WTC11 (cell line): ENCODE results near the gene PDE1C. TPM values are rescaled to one million over a fixed set of nuclear protein-coding genes. Genes with fewer than 3 reads are reported as not detected.
A peak's percentile ranks its signal among the peaks of the same experiment; 100 is the strongest.

Experiments
- ATAC-seq: fragments of 200-7000 bp; cut with Tn5 transposase; 2 replicates; pipeline ENCODE4 v1.10.0; 2021; ENCODE audit warnings: mild to moderate bottlenecking, moderate library complexity
- CTCF ChIA-PET: fragments of 300-600 bp; sonication (Branson Sonifier 250); formaldehyde crosslinking; loops from one replicate; lab custom pipeline; 2021; ENCODE audit warnings: antibody characterized with exemption; lab: Charles Lee
- POLR2A ChIA-PET: fragments of 350-600 bp; sonication (Branson Sonifier 250); formaldehyde crosslinking; loops from one replicate; lab custom pipeline; 2021; ENCODE audit warnings: antibody characterized with exemption; lab: Charles Lee
- DNase-seq: peaks from one replicate; pipeline ENCODE4 v3.0.0; 2021; ENCODE audit warnings: low spot score
- H3K27ac Mint-ChIP-seq: 2 replicates; pipeline ENCODE4 v1.8.0; 2021; ENCODE audit warnings: mixed read lengths
- H3K27me3 Mint-ChIP-seq: 2 replicates; pipeline ENCODE4 v1.8.0; 2021; ENCODE audit warnings: low read depth, mild to moderate bottlenecking, moderate library complexity, mixed read lengths
- H3K36me3 Mint-ChIP-seq: 2 replicates; pipeline ENCODE4 v1.8.0; 2021; ENCODE audit warnings: mixed read lengths
- H3K4me1 Mint-ChIP-seq: 2 replicates; pipeline ENCODE4 v1.8.0; 2022; ENCODE audit warnings: mixed read lengths
- H3K4me3 Mint-ChIP-seq: 2 replicates; pipeline ENCODE4 v1.8.0; 2021; ENCODE audit warnings: mild to moderate bottlenecking, moderate library complexity, mixed read lengths
- H3K9me3 Mint-ChIP-seq: 2 replicates; pipeline ENCODE4 v1.8.0; 2021; ENCODE audit warnings: mixed read lengths
- ATF3 ChIP-seq: sonication (generic); formaldehyde crosslinking; conservative IDR thresholded peaks from 2 replicates; pipeline ENCODE4 v1.8.1; 2022; ENCODE audit warnings: mild to moderate bottlenecking, missing genetic modification reagents
- CREB1 ChIP-seq: sonication (generic); formaldehyde crosslinking; IDR thresholded peaks from 2 replicates; pipeline ENCODE4 v1.8.0; 2023; ENCODE audit warnings: mild to moderate bottlenecking, missing genetic modification reagents
- E2F1 ChIP-seq: sonication (generic); formaldehyde crosslinking; IDR thresholded peaks from 2 replicates; pipeline ENCODE4 v1.8.0; 2022; ENCODE audit warnings: mild to moderate bottlenecking, missing genetic modification reagents
- ETV6 ChIP-seq: sonication (generic); formaldehyde crosslinking; IDR thresholded peaks from 2 replicates; pipeline ENCODE4 v1.8.1; 2022; ENCODE audit warnings: mild to moderate bottlenecking, missing genetic modification reagents
- FOXJ3 ChIP-seq: sonication (generic); formaldehyde crosslinking; IDR thresholded peaks from 2 replicates; pipeline ENCODE4 v1.9.0; 2021; ENCODE audit warnings: missing genetic modification reagents, mild to moderate bottlenecking, borderline replicate concordance
- GTF2I ChIP-seq: fragments of 250-450 bp; sonication (Bioruptor Pico); conservative IDR thresholded peaks from 2 replicates; pipeline ENCODE4 v1.4.0; 2021; ENCODE audit warnings: mild to moderate bottlenecking
- JAZF1 ChIP-seq: fragments of 250-450 bp; sonication (Bioruptor Pico); IDR thresholded peaks from 2 replicates; pipeline ENCODE4 v1.9.0; 2021; ENCODE audit warnings: moderate library complexity, mild to moderate bottlenecking, inconsistent platforms
- KAT7 ChIP-seq: sonication (generic); formaldehyde crosslinking; IDR thresholded peaks from 2 replicates; pipeline ENCODE4 v1.8.1; 2023; ENCODE audit warnings: missing genetic modification reagents, mild to moderate bottlenecking, borderline replicate concordance
- MXD4 ChIP-seq: fragments of 250-450 bp; sonication (Bioruptor Pico); IDR thresholded peaks from 2 replicates; pipeline ENCODE4 v1.8.0; 2021; ENCODE audit warnings: mild to moderate bottlenecking, moderate library complexity, borderline replicate concordance
- NR3C1 ChIP-seq: sonication (generic); formaldehyde crosslinking; conservative IDR thresholded peaks from 2 replicates; pipeline ENCODE4 v1.8.1; 2023; ENCODE audit warnings: low read depth, mild to moderate bottlenecking, missing genetic modification reagents
- SP1 ChIP-seq: sonication (generic); formaldehyde crosslinking; conservative IDR thresholded peaks from 2 replicates; pipeline ENCODE4 v1.8.1; 2022; ENCODE audit warnings: missing genetic modification reagents
- TEAD1 ChIP-seq: sonication (generic); formaldehyde crosslinking; IDR thresholded peaks from 2 replicates; pipeline ENCODE4 v1.8.0; 2022; ENCODE audit warnings: mild to moderate bottlenecking, missing genetic modification reagents
- TEAD4 ChIP-seq: sonication (generic); formaldehyde crosslinking; IDR thresholded peaks from 2 replicates; pipeline ENCODE4 v1.8.0; 2022; ENCODE audit warnings: mild to moderate bottlenecking, missing genetic modification reagents
- ZNF317 ChIP-seq: sonication (generic); formaldehyde crosslinking; IDR thresholded peaks from 2 replicates; pipeline ENCODE4 v1.8.1; 2023; ENCODE audit warnings: low read depth, mild to moderate bottlenecking, moderate library complexity, missing genetic modification reagents, borderline replicate concordance
- ZNF396 ChIP-seq: fragments of 250-450 bp; sonication (Bioruptor Pico); IDR thresholded peaks from 2 replicates; pipeline ENCODE4 v1.8.0; 2021; ENCODE audit warnings: mild to moderate bottlenecking, moderate library complexity, borderline replicate concordance
- total RNA-seq: library from RNA; stranded (reverse); gene quantifications from 3 replicates; pipeline ENCODE4 v1.2.3, GENCODE V29; 2021
- TF ChIP-seq, protein P1 (sequence below): fragments of 250-450 bp; sonication (Bioruptor Pico); IDR thresholded peaks from 2 replicates; pipeline ENCODE4 v1.9.0; 2021; ENCODE audit warnings: mild to moderate bottlenecking, borderline replicate concordance
- TF ChIP-seq, protein P2 (sequence below): sonication (generic); formaldehyde crosslinking; IDR thresholded peaks from 2 replicates; pipeline ENCODE4 v1.8.1; 2023; ENCODE audit warnings: mild to moderate bottlenecking, missing genetic modification reagents, borderline replicate concordance
- TF ChIP-seq, protein P3 (sequence below): fragments of 200-600 bp; IDR thresholded peaks from 2 replicates; pipeline ENCODE4 v1.8.0; 2022; ENCODE audit warnings: antibody characterized with exemption
- TF ChIP-seq, protein P4 (sequence below): fragments of 250-450 bp; sonication (Bioruptor Pico); conservative IDR thresholded peaks from 2 replicates; pipeline ENCODE4 v1.9.0; 2021; ENCODE audit warnings: mild to moderate bottlenecking
- TF ChIP-seq, protein P5 (sequence below): sonication (generic); formaldehyde crosslinking; IDR thresholded peaks from 2 replicates; pipeline ENCODE4 v1.8.0; 2022; ENCODE audit warnings: mild to moderate bottlenecking, missing genetic modification reagents

Gene PDE1C
- total RNA-seq, 1 experiment from 2014 or later, result 0.55 TPM

GRCh38 chr7:32072397-32072796 lies 2.2 kb upstream of the PDE1C start (continued):
- TF ChIP-seq ZNF317, result no peak
- TF ChIP-seq CREB1, result no peak
- TF ChIP-seq, protein P1, sequence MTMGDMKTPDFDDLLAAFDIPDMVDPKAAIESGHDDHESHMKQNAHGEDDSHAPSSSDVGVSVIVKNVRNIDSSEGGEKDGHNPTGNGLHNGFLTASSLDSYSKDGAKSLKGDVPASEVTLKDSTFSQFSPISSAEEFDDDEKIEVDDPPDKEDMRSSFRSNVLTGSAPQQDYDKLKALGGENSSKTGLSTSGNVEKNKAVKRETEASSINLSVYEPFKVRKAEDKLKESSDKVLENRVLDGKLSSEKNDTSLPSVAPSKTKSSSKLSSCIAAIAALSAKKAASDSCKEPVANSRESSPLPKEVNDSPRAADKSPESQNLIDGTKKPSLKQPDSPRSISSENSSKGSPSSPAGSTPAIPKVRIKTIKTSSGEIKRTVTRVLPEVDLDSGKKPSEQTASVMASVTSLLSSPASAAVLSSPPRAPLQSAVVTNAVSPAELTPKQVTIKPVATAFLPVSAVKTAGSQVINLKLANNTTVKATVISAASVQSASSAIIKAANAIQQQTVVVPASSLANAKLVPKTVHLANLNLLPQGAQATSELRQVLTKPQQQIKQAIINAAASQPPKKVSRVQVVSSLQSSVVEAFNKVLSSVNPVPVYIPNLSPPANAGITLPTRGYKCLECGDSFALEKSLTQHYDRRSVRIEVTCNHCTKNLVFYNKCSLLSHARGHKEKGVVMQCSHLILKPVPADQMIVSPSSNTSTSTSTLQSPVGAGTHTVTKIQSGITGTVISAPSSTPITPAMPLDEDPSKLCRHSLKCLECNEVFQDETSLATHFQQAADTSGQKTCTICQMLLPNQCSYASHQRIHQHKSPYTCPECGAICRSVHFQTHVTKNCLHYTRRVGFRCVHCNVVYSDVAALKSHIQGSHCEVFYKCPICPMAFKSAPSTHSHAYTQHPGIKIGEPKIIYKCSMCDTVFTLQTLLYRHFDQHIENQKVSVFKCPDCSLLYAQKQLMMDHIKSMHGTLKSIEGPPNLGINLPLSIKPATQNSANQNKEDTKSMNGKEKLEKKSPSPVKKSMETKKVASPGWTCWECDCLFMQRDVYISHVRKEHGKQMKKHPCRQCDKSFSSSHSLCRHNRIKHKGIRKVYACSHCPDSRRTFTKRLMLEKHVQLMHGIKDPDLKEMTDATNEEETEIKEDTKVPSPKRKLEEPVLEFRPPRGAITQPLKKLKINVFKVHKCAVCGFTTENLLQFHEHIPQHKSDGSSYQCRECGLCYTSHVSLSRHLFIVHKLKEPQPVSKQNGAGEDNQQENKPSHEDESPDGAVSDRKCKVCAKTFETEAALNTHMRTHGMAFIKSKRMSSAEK (CRISPR knock-in tag), result no peak
- no peak for TF ChIP-seq TEAD4
- no peak for TF ChIP-seq ETV6
- no peak for TF ChIP-seq JAZF1 (CRISPR knock-in tag)
- TF ChIP-seq, protein P2, sequence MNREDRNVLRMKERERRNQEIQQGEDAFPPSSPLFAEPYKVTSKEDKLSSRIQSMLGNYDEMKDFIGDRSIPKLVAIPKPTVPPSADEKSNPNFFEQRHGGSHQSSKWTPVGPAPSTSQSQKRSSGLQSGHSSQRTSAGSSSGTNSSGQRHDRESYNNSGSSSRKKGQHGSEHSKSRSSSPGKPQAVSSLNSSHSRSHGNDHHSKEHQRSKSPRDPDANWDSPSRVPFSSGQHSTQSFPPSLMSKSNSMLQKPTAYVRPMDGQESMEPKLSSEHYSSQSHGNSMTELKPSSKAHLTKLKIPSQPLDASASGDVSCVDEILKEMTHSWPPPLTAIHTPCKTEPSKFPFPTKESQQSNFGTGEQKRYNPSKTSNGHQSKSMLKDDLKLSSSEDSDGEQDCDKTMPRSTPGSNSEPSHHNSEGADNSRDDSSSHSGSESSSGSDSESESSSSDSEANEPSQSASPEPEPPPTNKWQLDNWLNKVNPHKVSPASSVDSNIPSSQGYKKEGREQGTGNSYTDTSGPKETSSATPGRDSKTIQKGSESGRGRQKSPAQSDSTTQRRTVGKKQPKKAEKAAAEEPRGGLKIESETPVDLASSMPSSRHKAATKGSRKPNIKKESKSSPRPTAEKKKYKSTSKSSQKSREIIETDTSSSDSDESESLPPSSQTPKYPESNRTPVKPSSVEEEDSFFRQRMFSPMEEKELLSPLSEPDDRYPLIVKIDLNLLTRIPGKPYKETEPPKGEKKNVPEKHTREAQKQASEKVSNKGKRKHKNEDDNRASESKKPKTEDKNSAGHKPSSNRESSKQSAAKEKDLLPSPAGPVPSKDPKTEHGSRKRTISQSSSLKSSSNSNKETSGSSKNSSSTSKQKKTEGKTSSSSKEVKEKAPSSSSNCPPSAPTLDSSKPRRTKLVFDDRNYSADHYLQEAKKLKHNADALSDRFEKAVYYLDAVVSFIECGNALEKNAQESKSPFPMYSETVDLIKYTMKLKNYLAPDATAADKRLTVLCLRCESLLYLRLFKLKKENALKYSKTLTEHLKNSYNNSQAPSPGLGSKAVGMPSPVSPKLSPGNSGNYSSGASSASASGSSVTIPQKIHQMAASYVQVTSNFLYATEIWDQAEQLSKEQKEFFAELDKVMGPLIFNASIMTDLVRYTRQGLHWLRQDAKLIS, result no peak
- no peak for TF ChIP-seq MXD4 (CRISPR knock-in tag)

DNA sequence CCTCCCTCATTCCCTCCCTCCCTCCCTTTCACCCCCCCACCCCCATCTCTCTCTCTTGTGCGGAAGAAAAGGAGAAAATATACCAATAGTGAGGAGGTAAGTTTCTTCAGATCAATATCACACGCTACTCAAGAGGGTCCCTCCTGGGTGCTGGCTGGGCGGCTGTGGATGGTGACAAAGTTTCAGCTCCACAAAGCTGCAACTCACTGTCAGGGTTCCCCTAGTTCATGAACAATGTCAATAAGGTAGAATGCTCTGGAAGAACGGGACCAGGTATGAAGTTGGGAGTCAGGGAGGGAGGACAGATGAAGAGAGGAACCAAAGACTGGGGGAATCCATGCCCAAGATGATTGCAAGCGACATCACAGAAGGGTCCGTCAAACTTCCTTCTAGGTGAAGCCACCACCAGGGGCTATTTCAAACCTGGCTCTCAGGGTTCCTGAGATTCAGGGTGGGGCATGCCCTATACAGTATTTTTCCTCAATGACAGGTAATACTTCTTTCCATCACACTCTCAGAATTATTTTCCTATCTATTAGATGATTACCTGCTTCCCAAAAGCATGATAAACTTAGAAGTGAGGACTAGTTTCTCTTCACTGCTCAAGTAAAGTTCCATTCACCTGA lies 1.4 kb upstream of the PDE1C start:
- DNase-seq, result no peak

More for the DNA sequence above, 1.4 kb upstream of the PDE1C start:
- H3K36me3 Mint-ChIP-seq, result no peaks in the 10 kb centered on the region
- TF ChIP-seq, protein P3, sequence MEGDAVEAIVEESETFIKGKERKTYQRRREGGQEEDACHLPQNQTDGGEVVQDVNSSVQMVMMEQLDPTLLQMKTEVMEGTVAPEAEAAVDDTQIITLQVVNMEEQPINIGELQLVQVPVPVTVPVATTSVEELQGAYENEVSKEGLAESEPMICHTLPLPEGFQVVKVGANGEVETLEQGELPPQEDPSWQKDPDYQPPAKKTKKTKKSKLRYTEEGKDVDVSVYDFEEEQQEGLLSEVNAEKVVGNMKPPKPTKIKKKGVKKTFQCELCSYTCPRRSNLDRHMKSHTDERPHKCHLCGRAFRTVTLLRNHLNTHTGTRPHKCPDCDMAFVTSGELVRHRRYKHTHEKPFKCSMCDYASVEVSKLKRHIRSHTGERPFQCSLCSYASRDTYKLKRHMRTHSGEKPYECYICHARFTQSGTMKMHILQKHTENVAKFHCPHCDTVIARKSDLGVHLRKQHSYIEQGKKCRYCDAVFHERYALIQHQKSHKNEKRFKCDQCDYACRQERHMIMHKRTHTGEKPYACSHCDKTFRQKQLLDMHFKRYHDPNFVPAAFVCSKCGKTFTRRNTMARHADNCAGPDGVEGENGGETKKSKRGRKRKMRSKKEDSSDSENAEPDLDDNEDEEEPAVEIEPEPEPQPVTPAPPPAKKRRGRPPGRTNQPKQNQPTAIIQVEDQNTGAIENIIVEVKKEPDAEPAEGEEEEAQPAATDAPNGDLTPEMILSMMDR, result no peak
- TF ChIP-seq FOXJ3 (CRISPR knock-in tag) (no peak), CREB1 (no peak), TEAD4 (no peak), ATF3 (CRISPR knock-in tag) (no peak), SP1 (CRISPR knock-in tag) (no peak), GTF2I (no peak), ETV6 (no peak), E2F1 (CRISPR knock-in tag) (no peak), TEAD1 (CRISPR knock-in tag) (no peak), KAT7 (CRISPR knock-in tag) (no peak), NR3C1 (CRISPR knock-in tag) (no peak), ZNF396 (no peak)
- TF ChIP-seq, protein P4, sequence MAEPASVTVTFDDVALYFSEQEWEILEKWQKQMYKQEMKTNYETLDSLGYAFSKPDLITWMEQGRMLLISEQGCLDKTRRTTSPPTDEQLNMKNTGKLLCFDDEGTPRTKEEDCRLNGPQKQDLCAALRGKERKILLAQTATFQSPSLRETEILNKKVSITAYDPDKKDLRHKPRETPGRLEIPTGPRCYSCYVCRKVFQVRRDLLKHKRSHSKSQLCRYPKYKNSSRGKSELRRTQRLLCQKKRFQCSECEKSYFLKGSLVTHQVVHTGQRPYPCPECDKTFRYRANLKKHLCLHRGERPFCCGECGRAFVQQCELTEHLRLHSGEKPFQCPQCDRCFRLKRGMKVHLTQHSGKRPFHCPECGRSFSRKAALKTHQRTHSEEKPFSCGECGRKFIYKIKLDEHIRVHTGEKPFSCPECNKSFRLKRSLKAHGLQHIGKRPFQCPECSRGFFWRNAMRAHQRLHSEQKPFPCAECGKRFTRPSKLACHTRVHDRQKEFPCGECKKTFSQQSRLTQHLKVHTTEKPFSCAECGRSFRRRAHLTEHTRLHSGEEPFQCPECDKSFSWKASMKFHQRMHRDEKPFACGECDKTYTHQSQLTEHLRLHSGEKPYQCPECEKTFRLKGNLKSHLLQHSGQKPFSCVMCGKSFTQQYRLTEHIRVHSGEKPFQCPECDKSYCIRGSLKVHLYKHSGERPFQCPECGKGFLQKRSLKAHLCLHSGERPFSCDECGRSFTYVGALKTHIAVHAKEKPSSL (CRISPR knock-in tag), result no peak
- TF ChIP-seq, protein P5, sequence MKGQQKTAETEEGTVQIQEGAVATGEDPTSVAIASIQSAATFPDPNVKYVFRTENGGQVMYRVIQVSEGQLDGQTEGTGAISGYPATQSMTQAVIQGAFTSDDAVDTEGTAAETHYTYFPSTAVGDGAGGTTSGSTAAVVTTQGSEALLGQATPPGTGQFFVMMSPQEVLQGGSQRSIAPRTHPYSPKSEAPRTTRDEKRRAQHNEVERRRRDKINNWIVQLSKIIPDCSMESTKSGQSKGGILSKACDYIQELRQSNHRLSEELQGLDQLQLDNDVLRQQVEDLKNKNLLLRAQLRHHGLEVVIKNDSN (CRISPR knock-in tag), result no peak
- ATAC-seq, result no peak; the same call in 1 of the 2 replicates
- H3K4me3 Mint-ChIP-seq, result peak overlapping the region; percentile 68
- POLR2A ChIA-PET, result no interaction called here
- H3K27me3 Mint-ChIP-seq, result peaks cover 81% of the 10 kb centered on the region
- peaks cover 10% of the 10 kb centered on the region for H3K4me1 Mint-ChIP-seq
- no peak overlapping the region for H3K27ac Mint-ChIP-seq
- CTCF ChIA-PET, result interaction anchor here (0.7 to 2.2 kb wide), 5 partner anchors 10 to 376 kb away, joined by 3 to 9 read pairs (median 5); no protein-coding TSS in a partner anchor
- H3K9me3 Mint-ChIP-seq, result no peaks in the 10 kb centered on the region
